HL-60/S4 treated with retinoic acid at 250 ng/mL for 4 days and 3 days (cell line): ENCODE measurements around the gene VGLL4.

Experiments
- in situ Hi-C: fragments of 300-500 bp; cut with MboI; formaldehyde crosslinking; loops from 2 replicates; pipeline ENCODE4 v1.7.0; 2022; ENCODE audit warnings: low sequenced_read_pairs

The VGLL4 gene

DNA sequence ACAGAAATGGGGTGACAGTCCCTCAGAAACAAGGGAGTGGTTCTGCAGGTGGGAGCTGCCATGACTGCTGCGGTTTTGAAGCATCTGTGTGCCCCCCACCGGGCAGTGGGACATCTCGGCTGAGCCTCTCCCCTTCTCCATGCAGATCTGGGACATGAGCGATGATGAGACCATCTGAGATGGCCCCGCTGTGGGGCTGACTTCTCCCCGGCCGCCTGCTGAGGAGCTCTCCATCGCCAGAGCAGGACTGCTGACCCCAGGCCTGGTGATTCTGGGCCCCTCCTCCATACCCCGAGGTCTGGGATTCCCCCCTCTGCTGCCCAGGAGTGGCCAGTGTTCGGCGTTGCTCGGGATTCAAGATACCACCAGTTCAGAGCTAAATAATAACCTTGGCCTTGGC, 89.0 kb downstream of the VGLL4 start:
- in situ Hi-C loops = no loop called here

DNA sequence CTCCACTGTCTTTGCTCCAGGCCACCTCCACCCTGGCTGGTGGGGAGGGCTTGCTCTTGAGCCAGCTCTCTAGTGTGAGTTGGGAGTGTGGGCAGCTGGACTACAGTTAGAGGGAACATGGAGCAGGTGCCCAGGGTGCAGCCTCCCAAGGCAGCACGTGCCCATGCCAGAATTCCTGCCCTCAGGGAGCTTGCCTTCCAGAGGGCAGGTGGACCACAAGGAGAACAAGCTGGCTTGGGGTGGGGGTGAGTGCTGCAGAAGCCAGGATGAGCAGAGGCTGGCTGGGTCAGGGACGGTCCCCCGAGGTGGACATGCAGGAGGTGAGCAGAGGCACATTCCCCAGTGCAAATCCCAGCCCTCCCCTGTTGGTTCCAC, 89.5 kb downstream of the VGLL4 start:
- in situ Hi-C loops = no loop called here

DNA sequence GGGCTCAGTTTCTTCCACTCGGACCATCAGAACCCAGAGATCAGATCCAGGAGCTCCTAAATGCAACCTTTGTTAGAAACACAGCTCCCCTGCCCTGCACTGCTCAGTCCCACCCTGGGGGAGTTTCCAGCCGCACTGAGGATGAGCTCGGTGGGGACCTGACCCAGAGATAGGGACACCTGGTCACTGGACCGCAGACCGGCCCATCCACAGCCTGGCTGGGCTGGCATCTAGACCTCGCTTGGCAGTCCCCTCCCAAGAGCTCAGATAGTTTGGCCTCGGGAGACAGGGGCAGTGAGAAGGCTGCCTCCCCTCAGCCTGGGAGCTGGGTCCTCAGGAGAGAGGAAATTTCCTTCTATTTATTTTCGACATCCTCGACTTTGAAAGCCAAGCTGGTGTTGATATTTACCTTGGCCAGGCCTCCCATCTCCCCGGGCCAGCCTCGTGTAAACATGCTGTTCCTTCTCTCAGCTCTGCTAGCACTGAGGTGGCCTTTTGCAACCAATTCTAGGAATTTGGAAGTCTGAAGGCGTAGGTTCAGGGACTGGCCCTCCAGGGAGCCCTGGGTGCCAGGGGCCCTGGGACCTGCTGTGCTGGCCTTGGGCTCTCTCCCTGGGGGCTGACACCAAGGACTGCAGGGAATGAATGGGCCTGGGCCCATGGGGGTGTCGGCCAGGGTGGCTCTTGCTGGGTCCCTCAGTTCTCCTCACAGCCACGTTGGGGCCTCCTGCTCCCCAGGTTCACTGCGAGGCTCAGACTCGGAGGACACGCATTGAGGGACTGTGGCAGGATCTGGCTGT, 90.1 kb downstream of the VGLL4 start:
- in situ Hi-C loops = no loop called here

DNA sequence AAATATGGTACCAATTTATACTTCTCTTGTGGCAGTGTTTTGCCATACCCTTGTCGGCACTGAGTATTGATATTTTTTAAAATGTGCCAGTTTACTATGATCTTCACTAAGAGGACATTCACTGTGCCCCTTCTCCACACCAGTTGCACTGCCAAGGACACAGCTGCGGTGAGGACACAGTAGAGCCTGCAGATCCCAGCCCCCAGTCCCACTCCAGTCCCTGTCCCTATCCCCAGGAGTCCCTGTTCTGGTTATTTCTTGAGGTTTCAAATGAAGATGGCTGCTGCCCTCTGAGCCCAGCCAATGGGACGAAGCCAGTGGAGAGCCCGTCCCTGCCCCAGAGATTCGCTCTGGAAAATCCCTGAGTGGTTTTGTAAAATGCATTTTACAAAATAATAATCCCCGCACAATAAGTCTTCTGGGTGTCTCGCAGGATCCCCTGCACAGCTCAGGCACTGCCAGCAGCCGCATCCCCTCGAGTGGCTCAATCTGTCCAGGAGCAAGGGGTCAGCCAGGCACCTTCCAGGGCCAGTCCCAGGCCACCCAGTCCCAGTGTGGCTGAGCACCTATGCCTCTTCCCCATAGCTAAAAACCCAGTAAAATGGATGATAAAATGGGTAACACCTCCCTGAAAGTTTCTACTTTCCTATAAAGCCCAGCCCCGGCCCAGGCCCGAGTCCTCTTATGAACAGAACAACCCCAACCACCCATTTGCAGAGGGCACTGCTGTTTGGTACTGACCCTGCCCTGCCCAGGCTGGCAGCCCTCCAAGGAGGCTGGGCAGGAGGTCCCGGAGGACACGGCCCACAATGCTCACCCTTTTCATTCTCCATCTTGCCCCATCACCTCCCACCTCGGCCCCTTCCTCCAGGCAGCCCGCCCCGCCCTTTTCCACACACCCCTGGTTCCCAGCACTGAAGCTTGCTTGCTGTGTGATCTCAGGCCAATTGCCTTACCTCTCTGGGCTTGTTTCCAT, 91.1 kb downstream of the VGLL4 start:
- in situ Hi-C loops = no loop called here

DNA sequence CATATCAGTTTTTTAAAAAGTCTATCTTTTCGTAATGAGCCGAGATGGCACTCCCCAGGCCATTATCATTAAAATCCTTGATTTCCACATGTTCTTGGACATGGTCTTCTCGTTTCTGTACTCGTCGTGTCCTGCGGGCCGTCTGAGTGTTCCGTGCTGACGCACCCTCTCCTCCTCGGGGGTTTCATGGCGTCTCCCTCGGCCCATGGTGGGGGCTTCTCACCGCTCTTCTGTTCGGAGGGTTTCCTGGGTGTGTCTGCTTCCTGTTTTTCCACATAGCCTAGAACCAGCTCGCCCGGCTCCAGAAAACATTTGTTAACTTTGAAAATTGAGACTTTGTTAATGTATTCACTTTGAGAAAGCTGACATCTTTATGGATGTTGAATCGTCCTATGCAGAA, 92.7 kb downstream of the VGLL4 start:
- in situ Hi-C loops = no loop called here

DNA sequence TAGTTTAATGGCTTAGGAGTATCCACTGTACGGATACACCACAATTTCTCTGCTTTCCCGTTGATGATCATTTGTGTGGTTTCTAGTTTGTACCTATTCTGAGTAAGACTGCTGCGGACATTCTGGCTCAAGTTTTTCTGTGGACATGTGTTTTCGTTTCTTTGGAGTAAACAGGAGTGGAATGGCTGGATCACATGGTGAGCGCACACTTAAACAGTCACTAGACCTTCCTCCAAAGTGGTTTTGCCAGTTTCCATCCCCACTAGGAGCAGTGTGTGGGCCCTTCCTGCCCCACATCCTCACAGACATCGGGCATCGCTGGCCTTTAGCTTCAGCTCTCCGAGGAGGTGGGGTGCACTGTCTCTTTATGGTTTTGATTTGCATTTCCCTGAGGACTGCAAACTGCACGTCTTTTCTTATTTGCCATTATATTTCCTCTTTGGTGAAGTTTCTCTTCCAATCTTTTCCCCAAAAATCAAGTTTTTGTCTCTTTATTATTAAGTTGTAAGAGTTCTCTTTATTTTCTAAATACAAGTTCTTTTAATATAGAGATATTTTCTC, 94.1 kb downstream of the VGLL4 start:
- in situ Hi-C loops = no loop called here

DNA sequence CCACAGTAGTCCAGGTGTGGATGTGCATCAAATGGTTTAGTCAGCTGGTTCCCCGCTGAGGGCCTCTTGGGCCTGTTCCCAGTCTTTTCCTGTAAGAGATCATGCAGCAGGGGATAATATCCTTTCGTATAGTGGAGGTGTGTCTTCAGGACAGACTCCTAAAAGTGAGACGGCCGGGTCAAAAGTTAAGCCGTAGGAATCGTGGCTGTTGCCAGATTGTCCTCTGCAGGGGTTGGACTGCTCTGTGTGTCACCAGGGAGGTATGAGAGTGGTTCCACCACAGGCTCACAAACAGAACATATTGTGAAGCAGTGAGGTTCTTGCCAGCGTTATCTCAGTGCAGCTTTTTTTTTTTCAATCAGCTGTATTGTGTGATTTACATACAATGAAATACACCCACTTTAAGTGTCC, 95.0 kb downstream of the VGLL4 start:
- in situ Hi-C loops = no loop called here

DNA sequence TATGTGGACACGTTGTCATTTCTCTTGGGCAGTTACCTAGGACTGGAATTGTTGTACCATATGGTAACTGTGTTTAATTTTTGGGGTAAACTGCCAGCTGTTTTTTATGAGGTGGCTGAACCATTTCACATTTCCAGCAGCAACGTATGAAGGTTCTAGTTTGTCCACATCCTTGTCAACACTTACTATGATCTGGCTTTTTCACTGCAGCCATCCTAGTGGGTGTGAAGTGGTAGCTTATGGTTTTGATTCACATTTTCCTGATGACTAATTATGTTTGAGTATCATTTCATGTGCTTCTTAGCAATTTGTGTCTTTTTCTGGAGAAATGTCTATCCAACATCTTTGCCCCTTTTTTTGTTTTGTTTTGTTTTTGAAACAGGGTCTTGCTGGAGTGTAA, 96.2 kb downstream of the VGLL4 start:
- in situ Hi-C loops = no loop called here

DNA sequence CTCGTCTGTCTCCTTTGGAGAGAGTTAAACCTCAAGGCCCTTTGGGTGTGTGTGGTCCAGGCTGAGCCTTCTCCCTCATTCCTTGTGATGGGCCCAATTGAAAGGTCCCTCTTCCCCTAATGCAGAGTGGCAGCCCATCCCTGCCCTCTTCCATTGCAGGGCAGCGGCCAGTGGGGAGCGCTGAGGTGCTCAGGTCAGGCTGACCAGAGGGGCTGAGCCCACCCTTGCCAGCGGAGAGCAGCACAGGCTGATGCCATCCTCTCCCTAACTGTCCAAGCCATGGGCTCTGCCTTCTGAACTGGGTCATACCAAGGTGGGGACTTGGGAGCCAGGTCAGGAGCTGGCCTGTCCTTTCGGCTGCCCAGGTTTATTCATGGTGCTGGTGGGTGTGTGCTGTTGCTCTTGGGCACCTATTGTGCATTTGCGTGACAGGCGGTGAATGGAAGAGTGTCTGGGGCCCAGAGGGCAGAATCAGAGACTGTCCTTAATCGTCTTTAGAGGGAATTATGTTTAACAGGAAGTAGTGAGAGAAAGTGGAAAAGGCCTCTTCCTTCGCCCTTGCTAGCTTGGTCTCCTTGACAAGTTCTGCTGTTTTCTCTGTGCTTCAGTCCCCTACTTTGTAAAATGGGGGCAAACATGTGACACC, 96.9 kb downstream of the VGLL4 start:
- in situ Hi-C loops = no loop called here

DNA sequence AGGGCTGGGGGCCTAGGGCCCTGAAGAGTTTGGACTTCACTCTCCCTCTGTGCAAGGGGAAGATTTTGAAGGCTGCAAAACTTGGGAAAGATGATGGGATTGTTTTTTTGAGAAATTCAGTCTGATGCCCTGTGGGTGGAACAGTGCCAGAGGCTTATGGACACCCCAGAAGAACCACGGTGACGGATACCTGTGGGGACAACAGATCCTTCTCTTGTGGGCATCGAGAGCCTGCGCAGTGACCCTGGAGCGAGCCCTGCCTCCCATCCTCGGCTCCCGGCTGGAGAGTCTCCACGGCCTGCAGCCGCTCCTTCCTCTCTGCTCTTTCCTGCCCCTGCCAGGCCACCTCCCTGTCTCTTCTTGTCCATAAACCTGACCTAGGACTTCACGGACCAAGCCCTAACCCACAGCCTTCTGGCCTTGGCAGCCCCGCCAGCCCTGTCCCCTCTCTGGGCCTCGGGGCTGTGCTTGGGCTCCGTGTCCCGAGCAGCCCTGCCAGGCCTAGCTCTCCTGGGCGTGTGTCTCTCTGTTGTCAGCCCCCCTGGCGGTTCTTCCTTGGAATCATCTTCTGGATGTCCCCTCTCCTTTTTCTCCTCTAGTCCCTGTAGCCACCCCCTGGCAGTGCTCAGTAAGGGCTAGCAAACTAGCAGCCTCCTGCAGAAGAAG, 98.4 kb downstream of the VGLL4 start:
- in situ Hi-C loops = no loop called here

DNA sequence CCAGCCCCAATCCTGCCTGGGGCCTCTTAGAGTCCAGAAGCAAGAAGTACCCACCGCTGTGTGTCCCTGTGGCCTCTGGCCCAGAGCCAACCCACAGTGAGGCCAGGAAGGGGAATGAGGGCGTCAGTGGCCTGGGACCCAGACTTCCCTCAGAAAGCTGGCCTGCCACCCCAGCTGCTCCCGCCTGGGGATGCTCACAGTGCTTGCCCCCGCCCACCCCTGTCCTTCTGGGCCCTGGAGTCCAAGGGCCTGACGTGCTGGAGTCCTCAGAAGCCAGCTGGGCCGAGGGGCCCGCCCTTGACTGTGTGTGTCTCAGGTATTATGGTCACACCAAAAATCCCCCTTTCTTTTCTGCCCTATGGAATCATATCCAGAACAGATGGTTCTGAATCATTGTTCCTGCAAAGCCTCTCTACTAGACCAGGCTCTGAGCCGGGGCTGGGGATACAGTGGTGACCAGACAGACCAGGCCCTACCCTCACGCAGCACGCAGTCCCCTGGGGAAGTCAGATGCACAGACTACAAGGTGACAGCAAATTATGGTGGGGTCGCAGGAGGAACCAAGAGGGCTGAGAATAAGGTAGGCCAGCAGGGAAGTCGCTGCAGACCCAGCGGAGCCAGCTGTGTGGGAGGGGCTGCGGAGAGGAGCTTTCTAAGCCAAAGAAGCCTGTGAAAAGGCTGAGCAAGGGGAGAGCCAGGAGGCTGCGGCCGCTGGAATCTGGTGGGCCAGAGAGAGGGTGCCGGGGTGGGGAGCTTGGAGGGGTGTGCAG, 99.1 kb downstream of the VGLL4 start:
- in situ Hi-C loops = no loop called here

DNA sequence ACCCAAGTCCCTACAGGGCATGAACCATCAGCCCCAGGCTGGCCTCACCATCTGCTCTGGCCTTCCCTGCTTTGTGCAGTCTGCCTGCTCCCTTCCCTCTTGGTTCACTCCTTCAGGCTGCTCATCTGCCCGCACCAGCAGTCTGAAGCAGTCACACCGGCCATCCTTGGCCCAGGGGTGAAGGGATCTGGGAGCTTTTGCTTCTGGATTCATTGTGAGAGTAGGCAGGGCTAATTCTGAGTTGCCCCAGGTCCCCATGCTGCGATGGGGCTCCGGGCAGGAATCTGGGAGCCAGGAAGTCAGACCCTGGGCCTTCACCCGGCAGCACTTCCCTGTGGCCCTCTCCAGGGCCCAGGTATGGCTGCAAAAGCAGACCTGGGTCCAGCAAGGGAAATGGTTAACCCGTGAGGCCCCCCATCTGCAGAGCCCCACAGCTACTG, 99.7 kb downstream of the VGLL4 start:
- in situ Hi-C loops = no loop called here

DNA sequence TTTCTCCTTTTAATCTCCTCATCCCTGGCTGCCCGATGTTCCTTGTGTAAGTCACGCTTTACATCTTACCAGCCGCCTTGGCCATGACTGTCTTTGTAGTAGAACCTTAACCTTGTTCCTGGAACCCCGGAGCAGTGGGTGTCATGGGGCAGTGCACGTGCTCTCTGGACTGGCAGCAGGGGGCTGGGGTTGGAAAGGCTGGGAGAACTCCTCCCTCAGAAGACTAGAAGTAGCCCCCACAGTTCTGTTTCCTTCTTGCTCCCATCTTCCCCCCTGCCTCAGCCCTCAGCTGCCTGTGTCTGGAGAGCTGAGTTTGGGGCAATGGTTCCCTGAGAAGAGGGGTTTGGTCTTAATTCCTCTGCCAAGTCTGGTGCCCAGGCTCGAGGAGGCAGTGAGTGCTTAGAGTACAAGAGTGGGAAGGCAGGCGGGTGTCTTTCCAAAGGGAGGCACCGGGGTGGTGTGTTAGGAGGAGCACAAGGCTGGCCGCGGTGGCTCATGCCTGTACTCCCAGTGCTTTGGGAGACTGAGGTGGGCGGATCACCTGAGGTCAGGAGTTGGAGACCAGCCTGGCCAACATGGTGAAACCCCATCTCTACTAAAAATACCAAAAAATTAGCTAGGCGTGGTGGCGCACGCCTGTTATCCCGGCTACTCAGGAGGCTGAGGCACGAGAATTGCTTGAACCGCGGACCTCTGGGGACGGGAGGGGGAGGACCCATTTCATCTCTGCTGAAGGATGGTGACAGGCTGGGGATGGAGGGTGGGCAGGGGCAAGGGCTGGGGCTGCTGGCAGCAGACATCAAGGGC, 100.4 kb downstream of the VGLL4 start:
- in situ Hi-C loops = no loop called here

DNA sequence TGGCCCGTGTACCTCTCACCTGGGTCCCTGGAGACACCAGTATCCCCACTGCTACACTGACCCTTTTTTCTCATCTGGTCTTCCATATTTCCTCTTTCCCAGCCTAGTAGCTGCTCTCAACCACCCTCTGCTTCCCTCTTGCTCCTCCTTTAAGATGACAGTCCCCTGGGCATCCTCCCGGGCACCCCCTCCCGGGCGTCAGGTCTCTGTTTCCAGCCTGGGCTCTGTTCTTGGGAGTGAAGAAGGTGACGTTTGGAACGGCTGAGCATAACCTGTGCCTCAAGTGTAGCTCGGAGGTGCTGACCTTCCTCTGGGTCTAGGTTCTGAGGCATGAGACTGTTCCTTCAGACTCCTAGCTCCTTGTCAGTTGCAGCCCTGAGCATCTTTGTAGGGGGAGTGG, 101.2 kb downstream of the VGLL4 start:
- in situ Hi-C loops = no loop called here

DNA sequence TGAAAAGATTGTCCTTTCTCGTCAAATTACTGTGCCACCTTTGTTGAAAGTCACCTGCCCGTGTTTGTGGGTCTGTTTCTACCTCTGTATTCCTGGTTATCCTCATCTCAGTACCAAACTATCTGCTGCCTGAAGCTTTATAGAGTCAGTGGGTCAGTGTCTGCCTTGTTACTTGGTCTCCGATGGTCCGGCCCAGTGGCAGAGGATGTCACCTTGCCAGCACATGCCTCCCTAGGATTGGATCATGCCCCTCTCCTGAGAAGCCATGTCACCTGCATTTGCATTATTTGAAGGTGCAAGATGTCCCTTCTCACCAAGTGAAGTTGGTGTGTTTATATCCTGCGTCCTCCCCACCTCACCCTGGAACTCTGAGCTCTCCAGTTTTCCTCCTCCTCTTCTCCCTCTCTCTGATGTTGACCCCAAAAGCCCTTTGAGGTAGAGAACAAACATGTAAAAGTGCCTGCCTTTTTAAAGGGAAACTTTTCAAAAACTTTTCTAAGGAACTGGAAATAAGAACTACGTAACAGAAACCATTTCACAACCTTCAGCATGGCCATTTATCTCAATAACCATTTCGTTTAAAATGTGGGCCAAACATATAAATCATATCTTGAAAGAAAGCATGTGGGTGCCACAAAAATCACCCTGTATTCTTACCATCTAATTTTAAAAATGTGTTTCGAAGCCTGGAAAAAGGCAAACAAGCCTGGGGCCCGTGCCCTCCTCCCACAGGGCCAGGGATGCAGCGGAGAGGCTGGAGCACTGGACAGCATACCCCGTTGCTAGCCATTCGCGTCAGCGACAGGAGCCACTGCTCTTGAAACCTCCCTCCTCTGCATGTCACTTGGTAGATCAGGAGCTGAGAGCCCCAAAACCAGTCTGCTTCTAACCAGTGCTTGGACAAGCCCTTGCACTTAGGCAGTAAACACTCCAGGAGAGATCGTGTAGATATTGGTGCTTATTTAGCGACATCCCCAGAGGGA, 102.1 kb downstream of the VGLL4 start:
- in situ Hi-C loops = no loop called here

DNA sequence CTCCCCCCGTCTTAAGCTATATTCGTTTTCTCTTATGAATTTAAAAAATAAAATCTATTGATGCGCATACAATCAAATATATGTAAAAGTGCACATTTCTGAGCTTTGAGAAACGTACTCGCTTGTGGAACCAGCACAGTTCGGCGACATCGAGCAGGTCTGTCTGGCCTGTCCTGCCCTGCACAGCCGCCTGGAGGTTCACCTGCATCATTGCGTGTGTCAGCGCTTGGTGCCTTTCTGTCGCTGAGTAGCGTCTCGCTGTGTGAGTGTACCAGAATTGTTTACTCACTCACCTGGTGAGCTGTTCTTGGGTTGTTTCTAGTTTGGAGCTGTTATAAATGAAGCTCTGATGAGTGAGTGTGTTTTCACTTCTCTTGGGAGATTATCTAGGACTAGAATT, 104.0 kb downstream of the VGLL4 start:
- in situ Hi-C loops = no loop called here

DNA sequence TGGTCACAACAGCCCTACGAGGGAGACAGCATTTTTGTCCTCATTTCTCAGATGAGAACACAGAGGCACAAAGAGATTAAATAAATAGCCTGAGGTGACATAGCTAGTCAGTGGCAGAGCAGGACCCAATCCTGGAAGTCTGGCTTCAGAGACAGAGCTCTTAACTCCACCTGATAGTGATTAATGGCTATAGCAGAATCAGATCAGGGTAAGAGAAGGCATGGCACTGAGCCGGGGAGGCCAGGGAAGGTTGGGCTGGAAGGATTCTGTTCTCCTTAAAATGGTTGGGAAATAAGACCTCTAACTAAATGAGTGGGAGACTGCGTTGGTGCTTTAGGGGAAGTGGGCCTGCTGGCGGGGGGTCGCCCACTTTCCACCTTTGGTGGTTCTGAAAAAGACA, 104.5 kb downstream of the VGLL4 start:
- in situ Hi-C loops = no loop called here

DNA sequence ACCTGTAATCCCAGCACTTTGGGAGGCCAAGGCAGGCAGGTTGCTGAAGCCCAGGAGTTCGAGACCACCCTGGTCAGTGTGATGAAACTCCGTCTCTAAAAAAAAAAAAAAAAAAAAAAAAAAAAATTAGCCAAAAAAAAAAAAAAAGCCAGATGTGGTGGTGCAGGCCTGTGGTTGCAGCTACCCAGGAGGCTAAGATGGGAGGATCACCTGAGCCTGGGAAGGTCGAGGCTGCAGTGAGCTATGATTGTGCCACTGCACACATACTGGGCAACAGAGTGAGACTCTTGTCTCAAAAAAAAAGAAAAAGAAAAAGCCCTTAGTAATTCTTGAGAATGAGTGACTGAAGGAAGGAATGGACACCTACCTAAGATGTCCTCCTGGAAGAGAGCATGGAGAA, 105.1 kb downstream of the VGLL4 start:
- in situ Hi-C loops = no loop called here
